OCI-LY7 (cell line): ENCODE measurements around the gene MAP1B. TPM values are rescaled to one million over a fixed set of nuclear protein-coding genes. Genes with fewer than 3 reads are reported as not detected.

Source experiments
- BruUV-seq: library from RNA; stranded (reverse); fragments of 400-500 nt; replicated peaks from 2 replicates; lab custom pipeline; 2021; lab: Mats Ljungman, UMichigan
- CTCF ChIA-PET: fragments of 300-600 bp; sonication (Branson Sonifier 250); formaldehyde crosslinking; loops from one replicate; lab custom pipeline; 2022; ENCODE audit warnings: antibody characterized with exemption; ENCODE audit not compliant: unreplicated experiment; lab: Charles Lee
- POLR2A ChIA-PET: fragments of 300-600 bp; sonication (Branson Sonifier 250); formaldehyde crosslinking; loops from one replicate; lab custom pipeline; 2022; ENCODE audit warnings: antibody characterized with exemption; lab: Charles Lee
- DNase-seq: peaks from one replicate; pipeline ENCODE4 v3.0.0-alpha.2; 2015; ENCODE audit warnings: low spot score
- H2AFZ ChIP-seq: fragments of 200-600 bp; sonication (generic), shearing (Covaris generic); 2 replicates; pipeline ENCODE4 v1.6.1; 2014; ENCODE audit warnings: mild to moderate bottlenecking, antibody characterized with exemption, low read length, moderate library complexity
- H3K27ac ChIP-seq: fragments of 200-600 bp; sonication (generic); 2 replicates; pipeline ENCODE4 v1.5.1; 2014; ENCODE audit warnings: mixed run types, low read depth, mild to moderate bottlenecking, moderate library complexity, low read length, inconsistent platforms; ENCODE audit not compliant: poor library complexity, severe bottlenecking
- H3K36me3 ChIP-seq: fragments of 200-600 bp; sonication (generic); 2 replicates; pipeline ENCODE4 v1.6.1; 2014; ENCODE audit warnings: mild to moderate bottlenecking, antibody characterized with exemption, low read length, moderate library complexity, mixed read lengths; ENCODE audit not compliant: insufficient read depth
- H3K4me1 ChIP-seq: fragments of 200-600 bp; sonication (generic); 2 replicates; pipeline ENCODE4 v1.5.1; 2014; ENCODE audit warnings: mild to moderate bottlenecking, low read length; ENCODE audit not compliant: insufficient read depth, poor library complexity, severe bottlenecking
- H3K4me2 ChIP-seq: fragments of 200-600 bp; sonication (generic); 2 replicates; pipeline ENCODE4 v1.6.1; 2014; ENCODE audit warnings: mild to moderate bottlenecking, low read length
- H3K4me3 ChIP-seq: fragments of 200-600 bp; sonication (generic); 2 replicates; pipeline ENCODE4 v1.5.1; 2014; ENCODE audit warnings: mild to moderate bottlenecking, low read depth, low read length; ENCODE audit not compliant: poor library complexity, severe bottlenecking
- H3K79me2 ChIP-seq: fragments of 200-600 bp; sonication (generic); 2 replicates; pipeline ENCODE4 v1.6.1; 2016; ENCODE audit warnings: low read depth, mild to moderate bottlenecking, low read length, moderate library complexity, mixed read lengths; ENCODE audit not compliant: insufficient read depth
- H3K9me2 ChIP-seq: fragments of 200-600 bp; sonication (generic); 2 replicates; pipeline ENCODE4 v1.6.1; 2016; ENCODE audit warnings: mild to moderate bottlenecking, low read length, mixed read lengths; ENCODE audit not compliant: insufficient read depth
- H3K9me3 ChIP-seq: fragments of 200-600 bp; sonication (generic); 2 replicates; pipeline ENCODE4 v1.6.1; 2014; ENCODE audit warnings: mild to moderate bottlenecking, mixed run types, low read length, mixed read lengths
- H4K20me1 ChIP-seq: fragments of 200-600 bp; sonication (generic); 2 replicates; pipeline ENCODE4 v1.6.1; 2014; ENCODE audit warnings: mild to moderate bottlenecking, antibody characterized with exemption, low read length, moderate library complexity, mixed read lengths; ENCODE audit not compliant: insufficient read depth
- EZH2phosphoT487 ChIP-seq: fragments of 200-600 bp; sonication (generic); IDR thresholded peaks from 2 replicates; pipeline ENCODE4 v1.6.1; 2018; ENCODE audit warnings: low read depth, borderline replicate concordance, mild to moderate bottlenecking, mixed run types, antibody characterized with exemption, low read length, moderate library complexity, mixed read lengths
- intact Hi-C: fragments of 100-400 bp; cut with micrococcal nuclease; formaldehyde crosslinking; loops from one replicate; pipeline ENCODE4 v1.10.0; 2022; ENCODE audit not compliant: unreplicated experiment
- total RNA-seq, 2 experiments: library from RNA; depleted of rRNA in 1 of 2; stranded (reverse); fragments of >200 nt in 1 of 2; shearing (Covaris generic) in 1 of 2; gene quantifications; 2 replicates each; pipeline ENCODE4 v1.2.3, GENCODE V29; 2014 to 2022
- TF ChIP-seq, protein P1 (sequence below): fragments of 200-600 bp; sonication (generic); conservative IDR thresholded peaks from 2 replicates; pipeline ENCODE4 v1.5.1; 2014; ENCODE audit warnings: mild to moderate bottlenecking, antibody characterized with exemption, low read length, moderate library complexity, mixed read lengths

MAP1B gene
- total RNA-seq, 2 experiments from 2014 or later: not detected

- no peaks in the 10 kb centered on the region for H4K20me1 ChIP-seq
- TF ChIP-seq EZH2phosphoT487: no peak
- TF ChIP-seq, protein P1, sequence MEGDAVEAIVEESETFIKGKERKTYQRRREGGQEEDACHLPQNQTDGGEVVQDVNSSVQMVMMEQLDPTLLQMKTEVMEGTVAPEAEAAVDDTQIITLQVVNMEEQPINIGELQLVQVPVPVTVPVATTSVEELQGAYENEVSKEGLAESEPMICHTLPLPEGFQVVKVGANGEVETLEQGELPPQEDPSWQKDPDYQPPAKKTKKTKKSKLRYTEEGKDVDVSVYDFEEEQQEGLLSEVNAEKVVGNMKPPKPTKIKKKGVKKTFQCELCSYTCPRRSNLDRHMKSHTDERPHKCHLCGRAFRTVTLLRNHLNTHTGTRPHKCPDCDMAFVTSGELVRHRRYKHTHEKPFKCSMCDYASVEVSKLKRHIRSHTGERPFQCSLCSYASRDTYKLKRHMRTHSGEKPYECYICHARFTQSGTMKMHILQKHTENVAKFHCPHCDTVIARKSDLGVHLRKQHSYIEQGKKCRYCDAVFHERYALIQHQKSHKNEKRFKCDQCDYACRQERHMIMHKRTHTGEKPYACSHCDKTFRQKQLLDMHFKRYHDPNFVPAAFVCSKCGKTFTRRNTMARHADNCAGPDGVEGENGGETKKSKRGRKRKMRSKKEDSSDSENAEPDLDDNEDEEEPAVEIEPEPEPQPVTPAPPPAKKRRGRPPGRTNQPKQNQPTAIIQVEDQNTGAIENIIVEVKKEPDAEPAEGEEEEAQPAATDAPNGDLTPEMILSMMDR: no peak
- H2AFZ ChIP-seq: no peak overlapping the region
- no peaks in the 10 kb centered on the region for H3K4me1 ChIP-seq
- ChIA-PET POLR2A (interaction anchor here (0.6 kb wide), 1 partner anchor 700 kb away, joined by 4 read pairs; no protein-coding TSS in a partner anchor), CTCF (no interaction called here)
- H3K36me3 ChIP-seq: no peaks in the 10 kb centered on the region
- intact Hi-C loops: no loop called here
- no peak overlapping the region for H3K4me2 ChIP-seq
- H3K79me2 ChIP-seq: no peaks in the 10 kb centered on the region
- no TSS peak for BruUV-seq
- no peak overlapping the region for H3K4me3 ChIP-seq
- DNase-seq: no peak
- H3K27ac ChIP-seq: no peak overlapping the region
- no peaks in the 10 kb centered on the region for H3K9me3 ChIP-seq
- no peaks in the 10 kb centered on the region for H3K9me2 ChIP-seq
Observed at GRCh38 chr5:72079288-72079687, 28.0 kb upstream of the MAP1B start.

DNA sequence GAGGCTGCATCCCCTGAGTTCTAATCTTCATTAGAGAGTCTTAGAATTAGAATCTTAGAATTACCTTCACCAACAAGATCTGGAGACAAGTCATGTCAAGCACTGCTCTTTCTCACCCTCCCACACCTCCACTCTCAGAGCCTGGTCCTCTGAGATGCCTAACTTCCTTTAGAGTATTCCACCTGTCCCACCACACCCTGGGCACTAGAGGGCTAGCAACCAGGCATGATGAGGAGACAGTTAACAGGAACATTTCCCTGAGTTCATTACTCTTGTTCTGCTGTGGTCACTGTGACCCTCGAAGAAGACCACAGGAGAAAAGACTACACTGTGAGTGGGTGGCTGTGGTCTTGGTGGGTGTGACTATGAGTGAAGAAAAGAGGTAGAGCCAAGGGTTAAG lies 25.2 kb upstream of the MAP1B start:
- H3K9me2 ChIP-seq: no peaks in the 10 kb centered on the region
- no peaks in the 10 kb centered on the region for H3K4me1 ChIP-seq
- no peaks in the 10 kb centered on the region for H3K9me3 ChIP-seq
- no peak overlapping the region for H3K4me2 ChIP-seq
- no peaks in the 10 kb centered on the region for H3K36me3 ChIP-seq
- no TSS peak for BruUV-seq
- H2AFZ ChIP-seq: no peak overlapping the region
- CTCF ChIA-PET: no interaction called here
- POLR2A ChIA-PET: no interaction called here
- no peaks in the 10 kb centered on the region for H3K79me2 ChIP-seq
- TF ChIP-seq, protein P1: no peak
- no peak for TF ChIP-seq EZH2phosphoT487
- no peak overlapping the region for H3K4me3 ChIP-seq
- DNase-seq: no peak
- intact Hi-C loops: no loop called here
- no peak overlapping the region for H3K27ac ChIP-seq
- no peaks in the 10 kb centered on the region for H4K20me1 ChIP-seq

GRCh38 chr5:72084876-72085275 lies 22.4 kb upstream of the MAP1B start:
- H3K4me3 ChIP-seq: no peak overlapping the region
- no peaks in the 10 kb centered on the region for H4K20me1 ChIP-seq
- intact Hi-C loops: no loop called here
- H3K79me2 ChIP-seq: no peaks in the 10 kb centered on the region
- H3K36me3 ChIP-seq: no peaks in the 10 kb centered on the region
- H2AFZ ChIP-seq: no peak overlapping the region
- no peak overlapping the region for H3K27ac ChIP-seq
- H3K9me3 ChIP-seq: no peaks in the 10 kb centered on the region
- POLR2A ChIA-PET: no interaction called here
- CTCF ChIA-PET: no interaction called here
- no peak overlapping the region for H3K4me2 ChIP-seq
- TF ChIP-seq, protein P1: no peak
- no peak for TF ChIP-seq EZH2phosphoT487
- no peaks in the 10 kb centered on the region for H3K9me2 ChIP-seq
- DNase-seq: no peak
- H3K4me1 ChIP-seq: no peaks in the 10 kb centered on the region
- BruUV-seq: no TSS peak
